BJ (cell line): ENCODE results near the gene LOXL4. TPM values are rescaled to one million over a fixed set of nuclear protein-coding genes. Genes with fewer than 3 reads are reported as not detected.

Source experiments
- CTCF ChIA-PET: fragments of 350-600 bp; formaldehyde crosslinking; extraction: SDS; loops from one replicate; lab custom pipeline; 2021; ENCODE audit warnings: antibody characterized with exemption, inconsistent platforms; lab: Yijun Ruan, JAX
- POLR2A ChIA-PET: fragments of 300-600 bp; sonication (Branson Sonifier 250); formaldehyde crosslinking; extraction: SDS; loops from one replicate; lab custom pipeline; 2021; ENCODE audit warnings: antibody characterized with exemption; lab: Charles Lee
- DNase-seq: peaks from one replicate; pipeline ENCODE4 v3.0.0-alpha.2; 2011; ENCODE audit warnings: low read depth
- H3K27me3 ChIP-seq: 2 replicates; pipeline ENCODE4 v1.6.0; 2011; ENCODE audit warnings: low read length; ENCODE audit not compliant: control insufficient read depth, insufficient read depth
- H3K36me3 ChIP-seq: 2 replicates; pipeline ENCODE4 v1.5.1; 2011; ENCODE audit warnings: low read length; ENCODE audit not compliant: control insufficient read depth, insufficient read depth
- H3K4me3 ChIP-seq: 2 replicates; pipeline ENCODE4 v1.5.1; 2011; ENCODE audit warnings: low read depth, mild to moderate bottlenecking, control low read depth, low read length
- polyA plus RNA-seq: library from polyadenylated mRNA; depleted of rRNA; stranded (reverse); fragments of >200 nt; gene quantifications from 2 replicates; pipeline ENCODE4 v1.2.3, GENCODE V29; 2011
- TF ChIP-seq, protein P1 (sequence below): IDR thresholded peaks from 2 replicates; pipeline ENCODE4 v1.5.1; 2011; ENCODE audit warnings: low read depth, mild to moderate bottlenecking, control low read depth, inconsistent platforms, low read length, moderate library complexity; ENCODE audit not compliant: insufficient read depth

The LOXL4 gene
- polyA plus RNA-seq, 1 experiment = 75.5 TPM

GRCh38 chr10:98289802-98290209 lies 21.8 kb upstream of the LOXL4 start:
- TF ChIP-seq, protein P1, sequence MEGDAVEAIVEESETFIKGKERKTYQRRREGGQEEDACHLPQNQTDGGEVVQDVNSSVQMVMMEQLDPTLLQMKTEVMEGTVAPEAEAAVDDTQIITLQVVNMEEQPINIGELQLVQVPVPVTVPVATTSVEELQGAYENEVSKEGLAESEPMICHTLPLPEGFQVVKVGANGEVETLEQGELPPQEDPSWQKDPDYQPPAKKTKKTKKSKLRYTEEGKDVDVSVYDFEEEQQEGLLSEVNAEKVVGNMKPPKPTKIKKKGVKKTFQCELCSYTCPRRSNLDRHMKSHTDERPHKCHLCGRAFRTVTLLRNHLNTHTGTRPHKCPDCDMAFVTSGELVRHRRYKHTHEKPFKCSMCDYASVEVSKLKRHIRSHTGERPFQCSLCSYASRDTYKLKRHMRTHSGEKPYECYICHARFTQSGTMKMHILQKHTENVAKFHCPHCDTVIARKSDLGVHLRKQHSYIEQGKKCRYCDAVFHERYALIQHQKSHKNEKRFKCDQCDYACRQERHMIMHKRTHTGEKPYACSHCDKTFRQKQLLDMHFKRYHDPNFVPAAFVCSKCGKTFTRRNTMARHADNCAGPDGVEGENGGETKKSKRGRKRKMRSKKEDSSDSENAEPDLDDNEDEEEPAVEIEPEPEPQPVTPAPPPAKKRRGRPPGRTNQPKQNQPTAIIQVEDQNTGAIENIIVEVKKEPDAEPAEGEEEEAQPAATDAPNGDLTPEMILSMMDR = no peak
- no peaks in the 10 kb centered on the region for H3K36me3 ChIP-seq
- DNase-seq = no peak
- peaks cover 6% of the 10 kb centered on the region for H3K27me3 ChIP-seq
- ChIA-PET POLR2A (no interaction called here), CTCF (interaction anchor here (1.5 kb wide), 1 partner anchor 14 kb away, joined by 3 read pairs; no protein-coding TSS in a partner anchor)
- H3K4me3 ChIP-seq = no peak overlapping the region

DNA sequence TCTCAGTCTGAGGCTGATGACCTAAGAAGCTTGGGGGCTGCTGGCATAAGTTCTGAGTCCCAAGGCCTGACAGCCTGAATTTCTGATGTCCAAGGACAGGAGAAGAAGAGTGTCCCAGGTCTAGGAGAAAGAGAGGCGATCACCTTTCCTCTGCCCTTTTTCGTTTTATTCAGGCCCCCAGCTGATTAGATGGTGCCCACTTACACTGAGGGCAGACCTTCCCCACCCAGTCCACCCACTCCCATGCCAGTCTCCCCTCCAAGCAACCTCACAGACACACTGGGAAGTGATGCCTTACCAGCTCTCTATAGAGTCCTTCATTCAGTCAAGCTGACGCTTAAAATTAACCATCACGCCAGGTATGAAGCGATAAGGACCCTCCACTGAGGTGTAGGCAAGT lies 19.3 kb upstream of the LOXL4 start:
- ChIA-PET POLR2A (no interaction called here), CTCF (interaction anchor here (0.8 kb wide), 1 partner anchor 25 kb away, joined by 3 read pairs; no protein-coding TSS in a partner anchor)
- H3K27me3 ChIP-seq = peaks cover 9% of the 10 kb centered on the region
- TF ChIP-seq, protein P1 = no peak
- H3K36me3 ChIP-seq = no peaks in the 10 kb centered on the region
- DNase-seq = no peak
- H3K4me3 ChIP-seq = no peak overlapping the region

DNA sequence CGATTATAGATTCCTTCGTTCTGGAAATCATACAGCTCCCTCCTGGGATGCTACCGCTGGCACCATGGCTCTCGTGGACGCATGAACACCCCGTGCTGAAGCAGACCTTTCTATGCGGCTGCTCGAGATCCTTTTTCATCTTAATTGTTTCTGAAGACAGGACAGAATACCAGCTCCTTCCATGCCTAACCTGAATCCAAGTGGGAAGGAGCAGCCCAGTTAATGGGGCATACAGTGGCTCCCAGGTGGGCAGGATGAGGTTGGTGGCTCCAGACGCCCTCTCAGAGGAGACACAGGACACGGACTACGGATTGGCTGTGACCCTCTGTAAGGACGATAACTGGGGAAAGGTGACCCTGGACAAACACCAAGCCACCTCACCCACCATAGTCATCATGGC lies 18.4 kb upstream of the LOXL4 start:
- Histone ChIP-seq H3K27me3 (peaks cover 13% of the 10 kb centered on the region), H3K4me3 (no peak overlapping the region), H3K36me3 (no peaks in the 10 kb centered on the region)
- POLR2A ChIA-PET = no interaction called here
- TF ChIP-seq, protein P1 = no peak
- CTCF ChIA-PET = interaction anchor here (0.6 to 2.8 kb wide), 4 partner anchors 17 to 982 kb away, joined by 3 to 13 read pairs (median 4); no protein-coding TSS in a partner anchor
- no peak for DNase-seq

DNA sequence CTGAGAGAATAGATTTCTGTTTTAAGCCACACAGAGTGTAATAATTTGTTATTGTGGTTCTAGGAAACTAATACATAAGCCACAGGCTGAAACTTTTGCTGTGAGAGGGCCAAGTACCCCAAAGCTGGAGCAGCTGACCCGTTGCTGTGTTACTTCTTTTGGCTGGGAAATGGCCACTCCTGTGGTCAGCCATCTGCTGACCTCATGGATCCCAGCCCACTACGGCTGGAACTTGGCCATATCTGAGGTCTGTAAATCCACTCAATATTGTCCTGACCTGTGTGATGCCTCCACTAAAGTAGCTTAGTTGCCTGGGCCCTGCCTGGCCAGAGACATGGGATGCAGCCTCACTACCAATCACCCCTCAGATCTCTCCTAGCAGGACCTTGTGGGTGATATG lies 17.4 kb upstream of the LOXL4 start:
- CTCF ChIA-PET = interaction anchor here (1.1 to 2.8 kb wide), 4 partner anchors 8 to 24 kb away, joined by 4 to 13 read pairs (median 4); no protein-coding TSS in a partner anchor
- peaks cover 13% of the 10 kb centered on the region for H3K27me3 ChIP-seq
- no peak overlapping the region for H3K4me3 ChIP-seq
- POLR2A ChIA-PET = no interaction called here
- TF ChIP-seq, protein P1 = no peak
- DNase-seq = no peak
- no peaks in the 10 kb centered on the region for H3K36me3 ChIP-seq

- Histone ChIP-seq H3K4me3 (no peak overlapping the region), H3K36me3 (no peaks in the 10 kb centered on the region), H3K27me3 (0 out of 2 replicates have a peak, but pooled peaks cover 2% of the 10 kb centered on the region)
- TF ChIP-seq, protein P1 = no peak
- no peak for DNase-seq
- POLR2A ChIA-PET = no interaction called here
- CTCF ChIA-PET = interaction anchor here (1.0 kb wide), 1 partner anchor 33 kb away, joined by 3 read pairs; no protein-coding TSS in a partner anchor
Measured at GRCh38 chr10:98276311-98276710, 8.3 kb upstream of the LOXL4 start.
